Activated B cell treated with CpG ODN at 0.5 μM for 24 hours (primary cell): ENCODE data around the gene SYCP3. TPM values are rescaled to one million over a fixed set of nuclear protein-coding genes. Genes with fewer than 3 reads are reported as not detected.
"Not testable (repeated sequence)": the region's sequence is repeated elsewhere in the genome, so short reads cannot be mapped to it uniquely, and the experiment has no call there.

Experiments
- ATAC-seq: fragments of 200-7000 bp; cut with Tn5 transposase; one replicate; pipeline ENCODE4 v1.10.0; 2021; ENCODE audit warnings: low read depth, mild to moderate bottlenecking, moderate library complexity
- CTCF ChIA-PET: fragments of 350-600 bp; sonication (Branson Sonifier 250); formaldehyde crosslinking; loops from one replicate; lab custom pipeline; 2021; ENCODE audit warnings: antibody characterized with exemption; lab: Charles Lee
- POLR2A ChIA-PET: fragments of 350-600 bp; sonication (Branson Sonifier 250); formaldehyde crosslinking; loops from one replicate; lab custom pipeline; 2021; ENCODE audit warnings: antibody characterized with exemption; lab: Charles Lee
- DNase-seq: peaks from one replicate; pipeline ENCODE4 v3.0.0; 2022
- H3K27ac Mint-ChIP-seq: one replicate; pipeline ENCODE4 v1.8.0; 2020; ENCODE audit warnings: mixed read lengths
- H3K27me3 Mint-ChIP-seq: one replicate; pipeline ENCODE4 v1.8.0; 2021; ENCODE audit warnings: mixed read lengths
- H3K36me3 Mint-ChIP-seq: one replicate; pipeline ENCODE4 v1.8.0; 2021; ENCODE audit warnings: low read depth, mixed read lengths
- H3K4me1 Mint-ChIP-seq: one replicate; pipeline ENCODE4 v1.8.0; 2021; ENCODE audit warnings: mixed read lengths
- H3K4me3 Mint-ChIP-seq: one replicate; pipeline ENCODE4 v1.8.0; 2020; ENCODE audit warnings: mild to moderate bottlenecking, mixed read lengths
- H3K9me3 Mint-ChIP-seq: one replicate; pipeline ENCODE4 v1.8.0; 2020; ENCODE audit warnings: mixed read lengths
- intact Hi-C: fragments of 100-400 bp; cut with micrococcal nuclease; formaldehyde crosslinking; loops from one replicate; pipeline ENCODE4 v1.15.1; 2024
- total RNA-seq: library from RNA; stranded (reverse); gene quantifications from 2 replicates; pipeline ENCODE4 v1.2.3, GENCODE V29; 2022
- TF ChIP-seq, protein P1 (sequence below): fragments of 200-600 bp; IDR thresholded peaks from one replicate; pipeline ENCODE4 v1.8.0; 2022; ENCODE audit warnings: antibody characterized with exemption, mild to moderate bottlenecking

SYCP3 gene
- total RNA-seq, 1 donor from 2014 or later = 0.49 TPM

- H3K36me3 Mint-ChIP-seq = no peaks in the 10 kb centered on the region
- intact Hi-C loops = no loop called here
- CTCF ChIA-PET = no interaction called here
- TF ChIP-seq, protein P1, sequence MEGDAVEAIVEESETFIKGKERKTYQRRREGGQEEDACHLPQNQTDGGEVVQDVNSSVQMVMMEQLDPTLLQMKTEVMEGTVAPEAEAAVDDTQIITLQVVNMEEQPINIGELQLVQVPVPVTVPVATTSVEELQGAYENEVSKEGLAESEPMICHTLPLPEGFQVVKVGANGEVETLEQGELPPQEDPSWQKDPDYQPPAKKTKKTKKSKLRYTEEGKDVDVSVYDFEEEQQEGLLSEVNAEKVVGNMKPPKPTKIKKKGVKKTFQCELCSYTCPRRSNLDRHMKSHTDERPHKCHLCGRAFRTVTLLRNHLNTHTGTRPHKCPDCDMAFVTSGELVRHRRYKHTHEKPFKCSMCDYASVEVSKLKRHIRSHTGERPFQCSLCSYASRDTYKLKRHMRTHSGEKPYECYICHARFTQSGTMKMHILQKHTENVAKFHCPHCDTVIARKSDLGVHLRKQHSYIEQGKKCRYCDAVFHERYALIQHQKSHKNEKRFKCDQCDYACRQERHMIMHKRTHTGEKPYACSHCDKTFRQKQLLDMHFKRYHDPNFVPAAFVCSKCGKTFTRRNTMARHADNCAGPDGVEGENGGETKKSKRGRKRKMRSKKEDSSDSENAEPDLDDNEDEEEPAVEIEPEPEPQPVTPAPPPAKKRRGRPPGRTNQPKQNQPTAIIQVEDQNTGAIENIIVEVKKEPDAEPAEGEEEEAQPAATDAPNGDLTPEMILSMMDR = no peak
- no peak overlapping the region for H3K27ac Mint-ChIP-seq
- H3K4me1 Mint-ChIP-seq = peaks cover 17% of the 10 kb centered on the region
- H3K9me3 Mint-ChIP-seq = no peaks in the 10 kb centered on the region
- H3K4me3 Mint-ChIP-seq = no peak overlapping the region
- no peak for DNase-seq
- ATAC-seq = no peak
- POLR2A ChIA-PET = no interaction called here
- no peaks in the 10 kb centered on the region for H3K27me3 Mint-ChIP-seq
These were observed 47.7 kb downstream of the SYCP3 start for GRCh38 chr12:101691503-101692096.

DNA sequence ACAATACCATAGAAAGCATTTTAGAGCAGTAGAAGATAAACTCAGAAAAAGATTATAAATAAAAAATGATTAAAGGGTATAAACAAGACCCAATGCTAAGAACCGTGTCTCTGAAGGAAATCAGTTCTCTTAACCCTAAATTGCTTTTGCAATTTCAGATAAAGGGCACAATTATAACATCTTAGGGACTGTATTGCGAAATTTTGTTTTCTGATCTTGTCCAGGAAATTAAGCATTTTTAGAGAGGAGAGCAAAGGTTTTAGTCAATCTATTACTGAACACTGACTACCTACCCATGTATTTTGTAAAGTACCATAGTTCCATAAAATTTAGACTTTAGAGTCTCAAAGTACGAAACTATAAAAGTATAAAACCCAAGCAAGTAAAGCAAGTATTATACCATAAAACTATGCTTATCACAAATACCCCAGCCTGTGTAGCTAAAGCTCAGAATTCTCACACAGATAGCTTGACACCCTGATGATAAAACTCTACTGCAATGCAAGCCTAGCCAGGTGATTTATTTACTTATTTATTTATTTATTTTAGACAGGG is 48.6 kb downstream of the SYCP3 start:
- Mint-ChIP-seq H3K27me3 (no peaks in the 10 kb centered on the region), H3K4me1 (peaks cover 8% of the 10 kb centered on the region), H3K27ac (no peak overlapping the region), H3K9me3 (no peaks in the 10 kb centered on the region), H3K4me3 (no peak overlapping the region), H3K36me3 (no peaks in the 10 kb centered on the region)
- intact Hi-C loops = no loop called here
- no peak for ATAC-seq
- POLR2A ChIA-PET = no interaction called here
- no peak for DNase-seq
- TF ChIP-seq, protein P1 = no peak
- CTCF ChIA-PET = no interaction called here

DNA sequence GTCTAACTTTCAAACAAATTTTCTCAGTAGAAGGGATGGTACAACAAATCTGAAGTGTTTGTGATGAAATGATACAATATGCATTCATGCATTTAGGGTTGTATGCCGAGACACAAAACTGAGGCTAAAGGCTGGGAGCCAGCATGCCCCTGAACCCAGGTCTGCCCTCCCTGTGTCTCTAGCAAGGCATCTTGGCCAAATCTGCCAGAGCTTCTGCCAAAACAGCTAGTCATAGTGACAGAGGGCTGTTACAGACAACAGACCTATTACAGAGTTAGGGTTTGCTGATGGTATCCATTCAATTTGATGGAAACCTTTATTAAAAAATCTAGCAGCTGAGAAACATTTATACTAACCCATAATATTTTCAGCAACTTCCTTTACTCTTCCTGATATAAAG is 53.1 kb downstream of the SYCP3 start:
- CTCF ChIA-PET = no interaction called here
- intact Hi-C loops = no loop called here
- Mint-ChIP-seq H3K27ac (no peak overlapping the region), H3K4me3 (no peak overlapping the region), H3K36me3 (no peaks in the 10 kb centered on the region), H3K27me3 (peaks cover 5% of the 10 kb centered on the region), H3K4me1 (peaks cover 2% of the 10 kb centered on the region), H3K9me3 (no peaks in the 10 kb centered on the region)
- no peak for ATAC-seq
- POLR2A ChIA-PET = no interaction called here
- DNase-seq = no peak
- TF ChIP-seq, protein P1 = no peak

- DNase-seq (no peak), ATAC-seq (no peak)
- H3K9me3 Mint-ChIP-seq = no peaks in the 10 kb centered on the region
- no peak overlapping the region for H3K4me3 Mint-ChIP-seq
- H3K27ac Mint-ChIP-seq = no peak overlapping the region
- H3K4me1 Mint-ChIP-seq = peaks cover 2% of the 10 kb centered on the region
- intact Hi-C loops = no loop called here
- no peaks in the 10 kb centered on the region for H3K36me3 Mint-ChIP-seq
- ChIA-PET POLR2A (no interaction called here), CTCF (no interaction called here)
- H3K27me3 Mint-ChIP-seq = peaks cover 5% of the 10 kb centered on the region
- TF ChIP-seq, protein P1 = no peak
These were observed 54.2 kb downstream of the SYCP3 start for GRCh38 chr12:101685092-101685491.

- CTCF ChIA-PET, ATAC-seq: not testable (repeated sequence)
- POLR2A ChIA-PET = interaction anchor here (0.9 kb wide), 1 partner anchor 16 kb away, joined by 3 read pairs; the partner anchor contains the start of gene CHPT1
These were observed 57.6 kb downstream of the SYCP3 start for GRCh38 chr12:101681627-101682026.

More at GRCh38 chr12:101681627-101682026, 57.6 kb downstream of the SYCP3 start:
- H3K4me3 Mint-ChIP-seq, H3K36me3 Mint-ChIP-seq, H3K27ac Mint-ChIP-seq, H3K9me3 Mint-ChIP-seq, DNase-seq, H3K27me3 Mint-ChIP-seq, H3K4me1 Mint-ChIP-seq, intact Hi-C loops: not testable (repeated sequence)
